HG03280 (cell line): Measurements from ENCODE around the gene AMBRA1.

Source experiments
- ATAC-seq: cut with Tn5 transposase; IDR thresholded peaks from one replicate; pipeline ENCODE4 v1.9.1; 2021; ENCODE audit warnings: mild to moderate bottlenecking, moderate library complexity; ENCODE audit not compliant: unreplicated experiment

The AMBRA1 gene

GRCh38 chr11:46445920-46446771 lies 147.7 kb downstream of the AMBRA1 start:
- no peak for ATAC-seq

- no peak for ATAC-seq
These were observed 148.5 kb downstream of the AMBRA1 start for GRCh38 chr11:46445192-46445919.

GRCh38 chr11:46444305-46444704 lies 149.5 kb downstream of the AMBRA1 start:
- no peak for ATAC-seq

DNA sequence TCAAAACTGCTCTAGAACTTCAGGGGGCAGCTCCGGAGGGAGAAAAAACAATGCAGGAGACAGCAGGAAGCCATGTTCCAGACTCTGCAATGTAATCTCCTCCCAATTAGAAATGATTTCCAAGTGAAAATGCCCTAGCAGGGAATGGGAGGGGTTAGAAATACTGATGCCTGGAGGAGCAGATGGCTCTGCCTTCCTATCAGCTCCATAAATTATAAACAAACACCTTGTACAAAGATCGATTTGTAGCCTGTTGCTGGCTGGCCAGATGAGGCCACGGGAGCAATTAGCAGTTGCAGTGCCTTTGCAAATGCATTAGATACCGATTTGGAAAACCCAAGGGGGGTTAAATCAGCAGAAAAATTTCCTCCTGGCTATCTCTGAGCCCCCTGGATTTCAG lies 155.6 kb downstream of the AMBRA1 start:
- ATAC-seq: no peak

DNA sequence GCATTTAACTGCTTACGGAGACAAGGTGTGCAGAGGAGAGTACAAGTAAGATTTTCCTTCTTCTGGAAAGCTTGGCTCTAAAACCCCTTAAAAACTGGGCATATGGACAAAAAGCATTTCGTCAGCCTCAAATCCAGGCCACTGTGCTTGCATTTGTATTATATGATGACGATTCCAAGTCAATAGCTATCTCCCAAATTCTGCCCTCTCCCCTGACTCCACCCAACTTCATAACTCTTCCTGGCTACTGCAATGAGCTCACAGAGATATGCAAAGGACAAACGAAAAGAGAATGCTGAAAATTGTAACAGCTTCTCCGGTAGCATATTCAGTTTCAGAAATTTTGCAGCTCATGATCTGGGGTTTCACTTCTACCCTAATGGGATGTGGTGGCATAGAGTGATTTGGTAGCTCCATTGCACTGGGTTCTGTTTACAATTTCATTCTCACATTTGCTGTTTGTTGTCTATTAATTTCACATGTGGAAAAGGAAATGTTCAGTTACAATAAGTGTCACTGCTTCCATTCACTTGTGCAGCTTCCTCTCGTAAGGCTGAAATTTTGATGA lies 156.6 kb downstream of the AMBRA1 start:
- ATAC-seq: no peak

DNA sequence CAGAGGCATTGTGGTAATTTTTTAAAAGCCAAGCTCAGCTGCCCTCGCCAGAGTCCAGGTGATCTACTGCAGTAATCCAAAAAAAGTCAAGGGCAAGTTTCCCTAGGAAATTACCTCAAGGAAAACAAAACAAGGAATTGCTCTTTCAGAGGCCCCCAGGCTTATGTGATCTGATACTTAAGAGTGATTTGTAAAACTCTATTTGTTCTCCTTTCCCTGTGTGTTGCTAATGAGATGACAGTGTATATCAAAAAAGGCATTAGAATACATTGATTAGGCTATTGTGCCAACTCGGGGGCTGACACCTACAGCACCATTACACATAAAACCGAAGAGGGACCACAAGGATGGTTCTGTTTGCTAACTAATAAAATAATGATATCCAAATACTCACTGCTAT lies 157.7 kb downstream of the AMBRA1 start:
- no peak for ATAC-seq

DNA sequence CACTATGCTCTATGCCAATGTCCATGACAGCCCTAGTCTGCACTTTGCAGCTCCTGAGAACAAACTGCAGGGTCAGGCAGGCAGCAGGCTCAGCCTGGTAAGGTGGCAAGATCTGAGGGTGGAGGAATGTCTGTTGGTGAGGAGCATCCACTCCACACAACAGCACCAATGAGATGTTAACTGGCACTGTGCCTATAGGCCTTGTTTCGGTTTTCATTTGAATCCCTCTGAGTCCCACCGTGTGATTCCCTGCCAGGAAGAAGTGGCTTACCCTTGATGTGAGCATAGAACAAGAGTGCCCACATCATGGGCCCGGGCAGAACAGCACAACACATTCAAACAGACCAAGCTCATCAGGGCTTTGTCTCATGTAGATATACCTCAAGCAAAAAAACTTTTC lies 158.1 kb downstream of the AMBRA1 start:
- no peak for ATAC-seq

DNA sequence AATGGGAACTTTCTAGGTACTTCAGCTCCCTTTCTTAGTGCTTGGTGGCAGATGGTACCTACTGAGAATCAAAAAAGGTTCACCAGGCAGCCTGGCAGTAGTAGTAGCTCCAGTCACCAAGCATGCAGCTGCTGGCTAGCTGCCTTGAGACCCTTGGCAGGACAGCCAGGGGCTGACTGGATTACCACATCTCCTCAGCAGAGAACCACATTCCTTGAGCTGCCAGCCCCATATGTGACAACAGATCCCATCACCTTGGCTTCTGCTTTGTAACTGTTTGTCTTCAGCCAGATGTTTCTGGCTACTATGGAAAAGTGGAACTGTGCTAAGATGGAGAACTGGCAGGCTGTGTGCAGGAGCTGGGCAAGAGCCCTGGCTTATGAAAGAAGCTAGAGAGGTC lies 162.6 kb downstream of the AMBRA1 start:
- ATAC-seq: no peak

DNA sequence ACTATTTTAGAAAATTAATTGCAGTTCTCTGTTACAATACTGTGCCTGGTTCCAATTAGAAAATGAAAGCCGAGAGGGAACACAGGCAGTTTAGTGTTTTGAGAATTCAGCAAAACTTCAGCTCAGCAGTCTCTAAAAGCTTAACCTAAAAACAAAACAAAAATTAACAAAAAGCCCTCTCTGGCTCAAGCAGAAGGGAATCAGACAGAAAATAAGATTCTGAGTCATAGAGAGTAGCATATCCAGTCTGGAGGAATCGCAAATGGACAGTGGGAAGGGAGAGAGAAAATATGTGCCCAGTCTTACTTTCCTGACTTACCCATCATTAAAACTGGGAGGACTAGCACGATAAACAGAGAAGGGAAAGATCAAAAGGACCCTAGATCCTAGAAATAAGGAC lies 164.1 kb downstream of the AMBRA1 start:
- ATAC-seq: no peak

GRCh38 chr11:46427364-46427763 lies 166.5 kb downstream of the AMBRA1 start:
- ATAC-seq: no peak

DNA sequence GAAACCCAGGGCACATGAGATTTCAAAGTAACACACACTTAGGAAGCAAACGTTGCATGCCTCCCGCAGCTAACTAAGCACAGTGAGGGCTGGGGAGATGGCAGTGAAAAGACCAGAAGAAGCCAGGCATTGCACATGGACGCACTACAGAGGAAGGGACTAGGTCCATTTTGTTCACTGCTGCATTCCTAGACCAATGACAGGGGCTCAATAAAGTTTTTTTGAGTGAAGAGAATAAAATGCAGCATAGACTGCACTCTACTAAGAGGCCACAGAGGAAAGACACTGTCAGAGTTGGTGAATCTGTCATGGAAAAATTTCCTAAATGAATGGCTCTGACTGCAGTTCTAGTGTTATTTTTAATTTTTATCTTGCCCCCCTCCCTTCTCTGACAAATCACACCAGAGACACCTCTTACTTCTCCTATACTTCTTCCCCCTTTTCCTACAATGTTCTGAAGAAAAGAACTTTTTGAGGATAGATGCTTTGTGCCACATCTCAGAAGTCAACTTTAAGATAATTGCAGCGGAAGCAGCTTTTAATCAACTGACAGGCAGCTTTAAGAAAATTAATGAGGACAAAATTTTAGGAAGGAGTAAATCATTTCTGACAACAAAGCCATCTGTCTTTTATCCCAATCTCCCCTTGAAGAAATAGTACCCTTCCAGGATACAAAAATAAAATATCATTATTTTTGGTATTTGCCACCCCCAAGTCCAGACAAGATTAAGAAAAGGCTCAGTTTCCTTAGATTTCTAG lies 167.4 kb downstream of the AMBRA1 start:
- no peak for ATAC-seq

- ATAC-seq: no peak
These were observed 171.2 kb downstream of the AMBRA1 start for GRCh38 chr11:46422588-46422987.

DNA sequence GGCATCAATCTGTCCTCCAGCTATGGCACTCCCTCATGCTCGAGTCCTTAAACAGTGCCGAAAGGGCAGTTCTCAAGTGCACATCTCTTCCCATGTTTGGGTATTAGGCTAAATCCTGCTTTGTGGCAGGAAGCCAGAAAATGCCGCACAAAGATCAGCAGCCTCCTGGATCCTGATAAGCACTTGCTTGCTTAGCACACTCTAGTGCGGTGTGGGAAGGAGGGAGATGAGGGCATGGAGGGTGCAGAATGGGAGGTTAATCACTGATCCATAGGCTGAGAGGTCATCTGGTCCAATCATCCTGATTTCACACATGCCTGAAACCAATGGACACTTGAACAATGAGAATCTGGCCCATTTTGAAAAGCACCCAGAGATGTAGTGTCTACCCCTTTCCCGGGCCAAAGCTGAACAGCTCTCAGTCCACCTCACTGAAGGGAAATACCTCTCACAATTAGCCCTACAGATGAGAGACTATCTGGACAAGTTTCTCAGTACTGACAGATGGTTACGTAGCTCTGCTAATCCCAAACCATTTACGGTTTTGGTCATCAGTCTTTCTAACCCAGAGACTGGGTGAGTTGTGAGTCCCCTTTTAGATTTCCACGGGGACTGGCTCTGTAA lies 172.5 kb downstream of the AMBRA1 start:
- ATAC-seq: no peak

- ATAC-seq: no peak
These were observed 173.3 kb downstream of the AMBRA1 start for GRCh38 chr11:46420513-46420912.

GRCh38 chr11:46418751-46419150 lies 175.1 kb downstream of the AMBRA1 start:
- ATAC-seq: no peak

- ATAC-seq: no peak
These were observed 176.1 kb downstream of the AMBRA1 start for GRCh38 chr11:46417711-46418110.

DNA sequence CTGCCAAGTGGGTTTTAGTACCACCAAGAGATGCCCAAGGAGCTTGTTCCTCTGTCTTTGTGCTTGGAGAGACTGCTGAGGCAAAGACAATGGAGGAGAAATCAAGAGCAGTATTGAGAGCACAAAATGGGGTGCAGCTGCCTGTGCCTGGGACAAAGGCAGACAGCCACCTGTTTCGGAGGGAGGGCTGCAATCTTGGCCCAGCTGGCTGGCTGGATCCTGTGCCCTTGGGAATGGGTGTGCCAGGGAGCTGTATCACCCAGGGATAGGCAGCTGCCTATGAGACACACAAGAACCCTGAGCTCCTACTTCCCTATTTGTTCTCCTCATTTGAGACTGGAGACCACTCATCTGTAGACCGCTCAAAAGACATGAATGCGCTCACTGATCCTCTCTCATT lies 178.9 kb downstream of the AMBRA1 start:
- no peak for ATAC-seq

DNA sequence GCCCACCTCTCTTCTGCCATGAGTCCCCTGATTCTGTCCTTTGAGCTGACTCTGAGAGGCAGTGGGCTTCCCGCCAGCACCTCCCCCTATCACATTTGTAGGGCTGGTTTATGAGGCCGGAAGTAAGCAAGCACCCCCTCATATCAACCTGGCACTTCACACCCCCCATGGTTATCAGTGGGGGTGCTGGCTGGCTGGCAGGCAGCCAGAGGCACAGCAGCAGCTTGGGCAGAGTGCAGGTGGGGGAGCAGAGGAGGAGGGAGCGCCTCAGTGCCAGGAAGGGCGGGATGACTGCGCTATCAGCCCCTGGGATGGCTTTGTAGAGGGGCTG lies 179.4 kb downstream of the AMBRA1 start:
- ATAC-seq: no peak

GRCh38 chr11:46413760-46414465 lies 179.9 kb downstream of the AMBRA1 start:
- no peak for ATAC-seq

GRCh38 chr11:46410021-46410420 lies 183.8 kb downstream of the AMBRA1 start:
- no peak for ATAC-seq
